ENCODE data around the gene SYPL1.

- no peak for TF ChIP-seq SIN3A (IDR thresholded peaks at IDR 0.05; ENCODE audit: low read depth)
- TF ChIP-seq CBX3 (IDR thresholded peaks at IDR 0.05; ENCODE audit: low read depth), result no peak
- no peak for TF ChIP-seq CTCF (IDR thresholded peaks at IDR 0.05 in 2 of 3, conservative IDR thresholded peaks at IDR 0.05 in 1 of 3; ENCODE audit: borderline replicate concordance in 1 of 3, insufficient read depth in 1 of 3, low read depth in 2 of 3, low read length in 2 of 3)
- no peak for TF ChIP-seq POLR2A (IDR thresholded peaks at IDR 0.05; ENCODE audit: borderline replicate concordance, extremely low read depth, insufficient read depth, insufficient read length)
- no peak for TF ChIP-seq JUND (IDR thresholded peaks at IDR 0.05)
- TF ChIP-seq ZNF274 (IDR thresholded peaks at IDR 0.05; ENCODE audit: low read depth, low read length), result no peak
- no peak for TF ChIP-seq EZH2phosphoT487 (IDR thresholded peaks at IDR 0.05; ENCODE audit: borderline replicate concordance)
- no peak for TF ChIP-seq CEBPB (IDR thresholded peaks at IDR 0.05; ENCODE audit: low read depth)
- TF ChIP-seq REST (IDR thresholded peaks at IDR 0.05; ENCODE audit: low read depth), result no peak
- no peak for TF ChIP-seq ATF3 (IDR thresholded peaks at IDR 0.05)
- no peak for TF ChIP-seq EZH2 (IDR thresholded peaks at IDR 0.05)
- no peak for TF ChIP-seq FOSL1 (IDR thresholded peaks at IDR 0.05; ENCODE audit: low read depth)
- no peak for TF ChIP-seq TCF7L2 (IDR thresholded peaks at IDR 0.05; ENCODE audit: borderline replicate concordance, extremely low read depth, insufficient read depth, insufficient read length)
- TF ChIP-seq POLR2AphosphoS5 (IDR thresholded peaks at IDR 0.05; ENCODE audit: low read depth, low read length), result no peak
Observed at GRCh38 chr7:106116161-106116704, 4.1 kb upstream of the SYPL1 start.

All from HCT116 (cell line).